Measurements from ENCODE around the gene ERV3-1.
"Not testable (repeated sequence)": the region's sequence is repeated elsewhere in the genome, so short reads cannot be mapped to it uniquely, and the experiment has no call there.

DNA sequence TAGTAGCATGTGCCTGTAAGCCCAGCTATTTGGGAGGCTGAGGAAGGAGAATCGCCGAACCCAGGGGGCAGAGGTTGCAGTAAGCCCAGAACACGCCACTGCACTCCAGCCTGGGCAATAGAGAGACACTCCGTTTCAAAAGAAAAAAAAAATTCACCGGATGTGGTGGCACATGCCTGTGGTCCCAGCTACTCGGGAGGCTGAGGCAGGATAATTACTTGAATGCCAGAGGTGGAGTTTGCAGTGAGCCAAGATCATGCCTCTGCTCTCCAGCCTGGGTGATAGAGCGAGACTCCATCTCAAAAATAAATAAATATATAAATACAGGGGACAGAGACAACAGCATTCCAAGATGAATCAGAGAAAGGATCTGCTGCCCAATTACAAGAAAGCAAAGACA is 3.4 kb upstream of the ERV3-1 start:
- TF ChIP-seq POLR2A (IDR thresholded peaks at IDR 0.05), result not testable (repeated sequence)
- TF ChIP-seq, protein P1, sequence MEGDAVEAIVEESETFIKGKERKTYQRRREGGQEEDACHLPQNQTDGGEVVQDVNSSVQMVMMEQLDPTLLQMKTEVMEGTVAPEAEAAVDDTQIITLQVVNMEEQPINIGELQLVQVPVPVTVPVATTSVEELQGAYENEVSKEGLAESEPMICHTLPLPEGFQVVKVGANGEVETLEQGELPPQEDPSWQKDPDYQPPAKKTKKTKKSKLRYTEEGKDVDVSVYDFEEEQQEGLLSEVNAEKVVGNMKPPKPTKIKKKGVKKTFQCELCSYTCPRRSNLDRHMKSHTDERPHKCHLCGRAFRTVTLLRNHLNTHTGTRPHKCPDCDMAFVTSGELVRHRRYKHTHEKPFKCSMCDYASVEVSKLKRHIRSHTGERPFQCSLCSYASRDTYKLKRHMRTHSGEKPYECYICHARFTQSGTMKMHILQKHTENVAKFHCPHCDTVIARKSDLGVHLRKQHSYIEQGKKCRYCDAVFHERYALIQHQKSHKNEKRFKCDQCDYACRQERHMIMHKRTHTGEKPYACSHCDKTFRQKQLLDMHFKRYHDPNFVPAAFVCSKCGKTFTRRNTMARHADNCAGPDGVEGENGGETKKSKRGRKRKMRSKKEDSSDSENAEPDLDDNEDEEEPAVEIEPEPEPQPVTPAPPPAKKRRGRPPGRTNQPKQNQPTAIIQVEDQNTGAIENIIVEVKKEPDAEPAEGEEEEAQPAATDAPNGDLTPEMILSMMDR (IDR thresholded peaks at IDR 0.05), result not testable (repeated sequence)

All from uterus (tissue), 2 donors.